ENCODE measurements around the gene DLG4.

DLG4 gene

DNA sequence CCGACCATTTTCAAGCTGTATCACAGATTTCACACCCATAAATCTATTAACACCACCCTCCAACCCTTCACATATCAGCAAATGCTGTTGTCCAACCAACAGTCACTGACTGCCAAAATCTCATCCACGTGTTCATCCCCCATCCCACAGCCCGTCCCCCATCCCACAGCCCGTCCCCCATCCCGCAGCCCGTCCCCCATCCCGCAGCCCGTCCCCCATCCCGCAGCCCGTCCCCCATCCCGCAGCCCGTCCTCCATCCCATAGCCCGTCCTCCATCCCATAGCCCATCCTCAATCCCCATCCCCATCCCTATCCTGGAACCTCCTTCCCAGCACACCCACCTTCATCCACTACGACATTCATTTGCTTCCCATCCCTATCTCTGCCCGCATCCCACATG, 14.1 kb downstream of the DLG4 start:
- peaks cover 50% of the 10 kb centered on the region for H3K4me1 ChIP-seq
- H3K27me3 ChIP-seq = no peaks in the 10 kb centered on the region
- TF ChIP-seq Cebpa-rat (IDR thresholded peaks at IDR 0.05) = no peak
- peak overlapping the region; percentile 80 for H3K4me2 ChIP-seq
- peaks cover 60% of the 10 kb centered on the region for H3K36me3 ChIP-seq
- peak overlapping the region; percentile 64 for H3K4me3 ChIP-seq
- no peak overlapping the region for H3K27ac ChIP-seq
- peak overlapping the region; percentile 59; the same call in 1 of the 2 replicates for H3K9ac ChIP-seq
- H4K20me1 ChIP-seq = peaks cover 59% of the 10 kb centered on the region; the same call in 1 of the 2 replicates
- no peaks in the 10 kb centered on the region for H3K9me3 ChIP-seq

DNA sequence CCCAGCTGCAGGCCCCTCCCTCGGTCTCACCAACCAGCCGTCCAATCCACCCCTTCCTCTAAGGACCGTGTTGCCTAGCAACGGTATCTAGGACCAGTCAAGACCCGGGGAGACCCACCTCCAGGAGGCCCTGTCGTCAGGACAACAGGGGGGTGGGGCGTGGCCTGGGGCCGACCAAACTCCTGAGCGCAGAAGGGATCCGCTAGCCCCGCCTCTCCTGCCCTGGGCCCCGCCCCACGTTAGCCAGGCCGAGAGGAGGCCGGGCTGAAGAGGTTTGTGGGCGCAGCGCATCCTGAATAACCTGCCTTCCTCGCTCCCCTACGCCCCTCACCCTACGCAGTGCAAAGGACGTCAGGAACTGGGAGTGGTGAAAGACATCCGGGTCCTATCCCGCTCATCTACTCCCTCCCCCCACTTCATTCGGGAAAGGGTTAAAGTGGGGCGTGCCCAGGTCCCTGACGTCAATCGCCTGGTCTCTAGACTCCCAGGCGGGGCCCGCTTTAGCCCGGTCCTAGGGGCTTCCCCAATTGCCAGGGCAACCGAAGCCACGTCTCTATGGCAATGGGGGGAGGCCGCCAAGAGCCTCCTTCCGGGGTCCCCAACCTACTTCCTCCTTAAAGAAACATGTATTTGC, 14.7 kb downstream of the DLG4 start:
- H3K27me3 ChIP-seq = no peaks in the 10 kb centered on the region

DNA sequence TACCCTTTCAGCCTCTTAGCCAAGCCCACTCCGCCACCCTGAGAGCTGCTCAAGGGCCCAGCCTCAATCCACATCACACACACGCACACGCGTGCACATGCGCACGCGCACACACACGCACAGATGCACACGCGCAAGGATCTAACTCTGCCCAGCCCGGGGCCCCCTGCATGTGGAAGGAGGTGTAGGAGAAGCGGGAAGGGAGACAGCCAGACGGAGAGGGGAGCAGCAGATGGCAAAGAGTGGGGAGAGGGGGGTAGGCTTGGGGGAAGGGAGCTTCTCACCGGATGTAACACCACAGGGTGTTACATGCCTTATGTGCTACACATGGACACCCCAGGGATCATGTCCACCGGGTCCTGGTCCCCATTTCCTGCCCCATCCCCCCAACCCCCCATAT, 15.3 kb downstream of the DLG4 start:
- Histone ChIP-seq H3K4me3 (peak overlapping the region; percentile 64), H3K4me2 (peak overlapping the region; percentile 80), H3K27ac (no peak overlapping the region), H4K20me1 (peaks cover 47% of the 10 kb centered on the region; the same call in 1 of the 2 replicates), H3K4me1 (peaks cover 48% of the 10 kb centered on the region), H3K9ac (no peak overlapping the region), H3K9me3 (no peaks in the 10 kb centered on the region), H3K27me3 (no peaks in the 10 kb centered on the region), H3K36me3 (peaks cover 62% of the 10 kb centered on the region)
- no peak for TF ChIP-seq Cebpa-rat (IDR thresholded peaks at IDR 0.05)

More for the DNA sequence above, 14.7 kb downstream of the DLG4 start:
- H3K4me3 ChIP-seq = peak overlapping the region; percentile 64
- peaks cover 59% of the 10 kb centered on the region for H3K36me3 ChIP-seq
- H3K4me2 ChIP-seq = peak overlapping the region; percentile 80
- H3K27ac ChIP-seq = 0 out of 2 replicates have a peak overlapping the region, but pooled peaks have one; percentile 40
- peak overlapping the region; percentile 59; the same call in 1 of the 2 replicates for H3K9ac ChIP-seq
- TF ChIP-seq Cebpa-rat (IDR thresholded peaks at IDR 0.05) = no peak
- peaks cover 50% of the 10 kb centered on the region for H3K4me1 ChIP-seq
- H3K9me3 ChIP-seq = no peaks in the 10 kb centered on the region
- H4K20me1 ChIP-seq = peaks cover 53% of the 10 kb centered on the region; the same call in 1 of the 2 replicates

DNA sequence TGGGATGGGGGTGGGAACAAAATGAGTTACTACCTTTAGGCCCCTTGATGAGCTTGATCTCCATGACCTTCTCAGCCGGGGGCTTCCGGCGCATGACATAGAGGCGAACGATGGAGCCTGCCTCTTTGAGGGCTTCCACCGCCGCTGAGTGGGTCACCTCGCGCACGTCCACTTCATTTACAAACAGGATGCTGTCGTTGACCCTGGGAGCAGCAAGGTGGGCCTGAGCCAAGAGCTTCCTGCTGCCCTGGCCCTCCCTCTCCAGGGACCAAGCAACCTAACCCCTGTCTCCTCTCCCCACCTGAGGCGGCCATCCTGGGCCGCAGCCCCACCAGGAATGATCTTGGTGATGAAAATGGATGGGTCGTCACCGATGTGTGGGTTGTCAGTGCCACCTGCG, 16.2 kb downstream of the DLG4 start:
- Histone ChIP-seq H3K4me3 (no peak overlapping the region), H3K9ac (no peak overlapping the region), H4K20me1 (peaks cover 38% of the 10 kb centered on the region; the same call in 1 of the 2 replicates), H3K36me3 (peaks cover 63% of the 10 kb centered on the region), H3K27ac (no peak overlapping the region), H3K4me2 (no peak overlapping the region), H3K27me3 (no peaks in the 10 kb centered on the region), H3K9me3 (no peaks in the 10 kb centered on the region), H3K4me1 (peaks cover 38% of the 10 kb centered on the region)
- TF ChIP-seq Cebpa-rat (IDR thresholded peaks at IDR 0.05) = no peak

DNA sequence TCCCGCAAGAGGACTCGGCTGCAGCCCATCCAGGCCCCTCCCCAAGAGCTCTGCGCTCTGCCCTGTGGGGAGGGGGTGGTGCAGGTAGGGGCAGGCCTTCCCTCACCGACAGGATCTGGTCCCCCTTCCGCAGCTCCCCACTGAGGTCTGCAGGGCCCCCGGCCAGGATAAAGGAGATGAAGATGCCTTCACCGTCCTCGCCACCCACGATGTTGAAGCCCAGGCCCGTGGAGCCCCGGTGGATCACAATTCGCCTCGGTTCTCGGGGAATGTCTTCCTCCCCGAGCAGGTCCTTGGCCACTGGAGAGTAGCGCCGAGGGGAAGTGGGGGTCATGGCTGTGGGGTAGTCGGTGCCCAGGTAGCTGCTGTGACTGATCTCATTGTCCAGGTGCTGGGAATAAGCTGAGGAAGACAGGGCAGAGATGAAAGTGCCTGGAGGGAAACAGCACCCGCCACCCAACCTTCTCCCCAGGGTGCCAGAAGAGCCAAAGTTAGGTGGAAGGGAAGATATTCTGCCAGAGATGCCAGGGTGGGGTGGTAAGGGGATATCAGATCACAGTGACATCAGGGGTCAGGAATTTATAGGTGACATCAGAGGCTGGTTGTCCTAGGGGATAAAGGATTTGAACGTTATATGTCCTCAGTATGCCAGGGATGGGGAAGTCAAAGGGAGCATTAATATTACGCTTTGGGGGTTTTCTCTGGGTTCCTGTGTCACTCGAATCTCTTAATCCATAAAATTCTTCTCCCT, 22.8 kb downstream of the DLG4 start:
- peaks cover 99% of the 10 kb centered on the region for H3K36me3 ChIP-seq
- no peak overlapping the region for H3K4me2 ChIP-seq
- no peak overlapping the region for H3K9ac ChIP-seq
- H3K27me3 ChIP-seq = no peaks in the 10 kb centered on the region
- no peaks in the 10 kb centered on the region for H4K20me1 ChIP-seq
- no peak for TF ChIP-seq Cebpa-rat (IDR thresholded peaks at IDR 0.05)
- H3K9me3 ChIP-seq = no peaks in the 10 kb centered on the region
- no peak overlapping the region for H3K27ac ChIP-seq
- peaks cover 12% of the 10 kb centered on the region; the same call in 1 of the 2 replicates for H3K4me1 ChIP-seq
- H3K4me3 ChIP-seq = no peak overlapping the region

DNA sequence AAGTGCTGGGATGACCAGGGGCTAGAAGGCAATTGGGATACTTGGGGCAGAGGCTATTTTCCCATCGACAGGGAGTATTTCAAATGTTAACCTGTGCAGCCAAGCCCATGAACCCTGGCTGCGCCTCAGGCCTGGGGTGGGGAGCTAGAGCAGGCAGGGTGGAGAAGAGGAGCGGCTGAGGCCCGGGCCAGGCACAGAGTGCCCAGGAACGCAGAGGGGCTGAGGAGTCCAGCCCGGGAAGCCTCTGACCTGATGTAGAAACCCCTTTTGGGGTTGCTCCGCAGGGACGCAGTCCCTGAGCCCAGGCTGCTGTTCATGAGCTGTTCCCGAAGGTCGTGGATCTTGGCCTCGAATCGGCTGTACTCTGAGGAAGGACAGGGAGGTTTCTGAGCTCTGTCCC, 23.7 kb downstream of the DLG4 start:
- H3K27ac ChIP-seq = no peak overlapping the region
- peaks cover 99% of the 10 kb centered on the region for H3K36me3 ChIP-seq
- no peaks in the 10 kb centered on the region for H3K27me3 ChIP-seq
- H3K4me2 ChIP-seq = no peak overlapping the region
- H3K9me3 ChIP-seq = no peaks in the 10 kb centered on the region
- H3K4me3 ChIP-seq = no peak overlapping the region
- no peak for TF ChIP-seq Cebpa-rat (IDR thresholded peaks at IDR 0.05)
- no peaks in the 10 kb centered on the region for H4K20me1 ChIP-seq
- peaks cover 12% of the 10 kb centered on the region; the same call in 1 of the 2 replicates for H3K4me1 ChIP-seq
- H3K9ac ChIP-seq = no peak overlapping the region

DNA sequence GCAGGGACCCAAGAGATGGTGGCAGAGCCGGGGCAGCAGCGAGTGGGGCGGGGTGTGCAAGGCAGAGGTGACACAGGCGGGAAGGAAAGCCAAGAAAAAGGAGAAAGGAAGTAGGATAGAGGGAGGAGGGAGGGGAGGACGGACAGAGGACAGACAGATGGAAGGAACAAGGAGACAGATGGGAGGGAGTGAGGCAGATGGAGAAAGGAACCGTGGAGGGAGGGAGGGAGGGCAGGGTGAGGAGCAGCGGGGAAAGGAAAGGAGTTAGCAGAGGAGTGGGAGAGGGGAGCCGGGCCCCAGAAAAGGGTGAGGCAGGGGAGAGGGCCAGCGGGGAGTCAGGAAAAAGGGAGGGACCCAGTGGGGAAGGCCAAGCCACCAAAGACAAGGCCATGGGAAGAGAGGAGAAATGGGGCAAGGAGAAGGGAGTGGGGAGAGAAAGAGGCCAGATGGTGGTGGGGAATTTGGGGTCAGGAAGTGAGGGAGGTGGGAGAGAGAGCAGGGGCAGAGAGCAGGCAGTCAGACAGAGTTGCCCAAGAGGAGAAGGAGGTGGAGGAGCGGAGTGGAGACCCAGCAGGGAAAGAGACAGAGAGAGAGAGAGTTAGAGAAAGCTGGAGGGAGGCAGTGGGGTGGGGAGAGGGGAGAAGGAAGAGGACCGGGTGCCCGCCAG, 27.2 kb downstream of the DLG4 start:
- TF ChIP-seq Cebpa-rat (IDR thresholded peaks at IDR 0.05) = no peak
- Histone ChIP-seq H3K4me1 (peaks cover 12% of the 10 kb centered on the region; the same call in 1 of the 2 replicates), H4K20me1 (no peaks in the 10 kb centered on the region), H3K9me3 (no peaks in the 10 kb centered on the region), H3K4me3 (no peak overlapping the region), H3K9ac (no peak overlapping the region), H3K4me2 (no peak overlapping the region), H3K27ac (no peak overlapping the region), H3K36me3 (peaks cover 90% of the 10 kb centered on the region), H3K27me3 (no peaks in the 10 kb centered on the region)

DNA sequence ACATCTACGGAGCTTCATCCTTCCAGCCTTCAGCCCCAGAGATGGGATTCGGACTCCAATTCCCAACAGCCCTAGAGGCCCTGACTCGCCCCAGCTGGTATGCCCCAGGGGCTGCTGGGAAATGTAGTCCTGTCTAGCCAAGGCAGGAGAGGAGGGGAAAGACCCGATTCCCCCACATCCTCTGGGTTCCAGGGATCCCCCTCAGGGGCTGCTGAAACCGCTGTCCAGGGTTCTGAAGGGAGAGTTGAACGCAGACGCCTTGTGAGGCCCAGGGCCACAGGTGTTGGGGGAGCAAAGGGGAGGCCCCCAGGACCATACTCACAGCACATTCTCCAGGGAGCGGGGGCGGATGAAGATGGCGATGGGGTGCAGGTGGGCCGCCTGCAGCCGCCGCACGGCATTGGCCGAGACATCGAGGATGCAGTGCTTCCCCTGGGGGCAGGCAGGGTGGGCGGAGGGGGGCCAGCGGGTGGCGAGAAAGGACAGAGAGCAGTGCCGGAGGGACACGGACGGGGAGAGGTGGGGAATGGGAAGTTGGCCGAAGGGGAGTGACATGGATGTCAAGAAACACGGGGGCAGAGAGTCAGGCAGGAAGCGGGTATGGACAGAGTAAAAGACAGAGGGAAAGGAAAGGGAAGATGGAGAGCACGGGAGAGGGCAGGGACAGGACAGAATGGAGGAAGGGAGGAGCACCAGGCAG, 27.9 kb downstream of the DLG4 start:
- Histone ChIP-seq H3K4me2 (no peak overlapping the region), H4K20me1 (no peaks in the 10 kb centered on the region), H3K27ac (no peak overlapping the region), H3K36me3 (peaks cover 86% of the 10 kb centered on the region), H3K27me3 (no peaks in the 10 kb centered on the region), H3K4me3 (no peak overlapping the region), H3K4me1 (peaks cover 12% of the 10 kb centered on the region; the same call in 1 of the 2 replicates), H3K9me3 (no peaks in the 10 kb centered on the region), H3K9ac (no peak overlapping the region)
- no peak for TF ChIP-seq Cebpa-rat (IDR thresholded peaks at IDR 0.05)

DNA sequence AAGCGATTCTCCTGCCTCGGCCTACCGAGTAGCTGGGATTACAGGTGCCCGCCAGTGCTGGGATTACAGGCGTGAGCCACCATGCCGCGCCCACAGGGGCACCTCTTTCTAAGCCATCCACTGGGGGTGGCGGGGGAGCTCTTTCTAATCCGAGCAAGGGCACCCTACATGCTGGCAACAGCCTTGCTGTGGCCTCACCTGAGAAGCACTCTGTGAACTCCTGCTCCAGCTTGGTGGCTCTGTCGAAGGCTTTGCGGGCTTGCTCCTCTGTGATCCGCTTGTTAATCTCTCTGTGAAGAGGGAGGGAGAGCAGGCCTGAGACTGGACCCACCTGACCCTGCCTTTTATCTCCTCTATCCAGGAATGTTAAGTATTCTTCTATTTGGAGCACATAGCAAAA, 28.6 kb downstream of the DLG4 start:
- peaks cover 81% of the 10 kb centered on the region for H3K36me3 ChIP-seq
- no peaks in the 10 kb centered on the region for H4K20me1 ChIP-seq
- H3K27ac ChIP-seq = no peak overlapping the region
- H3K9ac ChIP-seq = no peak overlapping the region
- no peak for TF ChIP-seq Cebpa-rat (IDR thresholded peaks at IDR 0.05)
- H3K4me1 ChIP-seq = peaks cover 12% of the 10 kb centered on the region; the same call in 1 of the 2 replicates
- H3K4me3 ChIP-seq = no peak overlapping the region
- no peaks in the 10 kb centered on the region for H3K27me3 ChIP-seq
- no peak overlapping the region for H3K4me2 ChIP-seq
- no peaks in the 10 kb centered on the region for H3K9me3 ChIP-seq

Data from BLaER1 (cell line).